HG02973 (cell line): ENCODE data around the gene KLLN.
A peak's percentile ranks its signal among the peaks of the same experiment; 100 is the strongest.
"Not testable (repeated sequence)": the region's sequence is repeated elsewhere in the genome, so short reads cannot be mapped to it uniquely, and the experiment has no call there.

Experiments used
- ATAC-seq: cut with Tn5 transposase; IDR thresholded peaks from one replicate; pipeline ENCODE4 v1.9.1; 2021; ENCODE audit warnings: moderate library complexity; ENCODE audit not compliant: unreplicated experiment

The KLLN gene

DNA sequence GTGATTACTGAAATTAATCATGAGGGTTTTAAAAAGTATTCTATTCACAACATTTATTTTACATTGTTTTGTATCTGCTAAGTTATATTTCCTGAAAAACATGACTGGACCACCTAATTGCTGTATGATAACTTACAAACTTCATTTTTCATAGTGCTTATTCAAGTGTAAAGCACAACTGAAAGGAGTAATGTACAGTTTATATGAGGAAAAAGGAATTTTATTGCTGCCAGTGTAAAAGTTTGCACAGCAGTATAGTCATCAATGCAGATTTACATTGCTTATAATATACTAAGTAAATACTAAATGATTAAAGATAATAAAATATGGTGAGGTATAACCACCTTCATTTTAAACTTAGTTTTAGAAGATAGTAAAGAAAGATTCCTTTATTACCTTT is 4.1 kb upstream of the KLLN start:
- ATAC-seq, result no peak

DNA sequence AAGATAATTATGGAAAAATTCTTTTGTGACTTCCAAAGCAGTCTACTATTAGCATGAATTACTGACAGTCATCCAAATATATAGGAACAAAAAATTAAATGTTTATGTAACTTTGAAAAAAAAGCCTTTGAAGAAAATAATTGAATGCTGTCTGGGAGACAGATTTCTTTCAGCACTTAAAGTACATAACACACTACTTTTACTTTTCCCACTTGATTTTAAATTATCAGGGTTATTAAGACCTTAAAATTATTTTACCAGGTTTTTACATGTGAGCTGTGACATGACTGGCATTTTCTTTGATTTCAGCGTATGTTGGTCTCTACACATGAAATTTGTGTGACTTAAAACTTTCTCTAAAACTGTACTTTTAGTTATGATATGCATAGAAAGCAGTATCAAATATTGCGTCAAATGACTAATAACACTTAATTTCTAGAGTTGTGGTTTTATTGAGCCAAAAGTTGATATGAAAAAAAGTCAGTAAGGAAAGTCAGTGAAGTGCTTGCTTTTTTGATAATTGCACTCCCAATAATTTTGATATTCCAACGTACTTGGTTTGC is 3.2 kb upstream of the KLLN start:
- no peak for ATAC-seq

DNA sequence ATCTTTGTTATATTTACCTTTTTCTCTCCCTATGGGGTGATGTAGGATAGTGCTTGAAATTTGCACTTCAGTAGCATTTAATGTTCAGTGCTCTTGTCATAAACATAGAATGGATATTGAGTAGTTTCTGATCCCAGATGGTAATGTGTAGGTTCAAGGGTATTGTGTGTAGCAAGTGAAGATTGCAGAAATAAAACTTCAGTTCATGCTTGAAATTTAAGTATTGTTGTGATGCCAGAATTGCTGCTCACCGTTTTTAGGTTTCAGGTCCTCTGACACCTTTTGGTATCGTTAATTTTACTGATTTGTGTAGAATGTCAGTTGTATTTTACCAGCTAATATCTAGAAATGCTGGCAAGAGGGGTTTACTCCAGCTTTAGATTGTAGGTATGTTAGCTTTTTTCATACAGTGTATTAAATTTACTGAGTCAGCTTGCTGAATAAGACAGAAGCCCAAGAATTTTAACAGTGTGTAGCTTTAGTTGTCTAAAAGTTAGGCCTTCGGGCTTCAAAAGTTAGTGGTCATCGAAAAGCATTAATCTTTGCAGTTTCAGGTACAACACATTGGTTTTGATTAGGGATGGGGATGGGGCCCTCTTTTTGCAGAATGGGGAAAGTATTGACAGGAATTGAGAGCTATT is 2.0 kb upstream of the KLLN start:
- no peak for ATAC-seq

DNA sequence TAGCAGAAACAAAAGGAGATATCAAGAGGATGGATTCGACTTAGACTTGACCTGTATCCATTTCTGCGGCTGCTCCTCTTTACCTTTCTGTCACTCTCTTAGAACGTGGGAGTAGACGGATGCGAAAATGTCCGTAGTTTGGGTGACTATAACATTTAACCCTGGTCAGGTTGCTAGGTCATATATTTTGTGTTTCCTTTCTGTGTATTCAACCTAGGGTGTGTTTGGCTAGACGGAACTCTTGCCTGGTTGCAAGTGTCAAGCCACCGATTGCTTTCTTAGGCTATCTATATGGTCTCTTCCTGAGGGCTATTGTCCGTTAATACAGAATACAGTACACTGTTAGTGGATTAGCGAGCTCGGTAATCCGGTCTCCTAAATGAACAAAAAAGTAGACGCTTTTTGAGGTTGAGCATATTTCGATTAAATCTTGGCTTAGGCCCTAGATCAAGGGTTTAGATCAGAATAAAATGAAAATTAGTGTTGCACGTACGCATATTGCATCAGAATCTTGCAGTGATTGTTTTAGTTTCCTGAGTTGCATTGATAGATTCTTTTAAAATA is 1.2 kb upstream of the KLLN start:
- no peak for ATAC-seq

DNA sequence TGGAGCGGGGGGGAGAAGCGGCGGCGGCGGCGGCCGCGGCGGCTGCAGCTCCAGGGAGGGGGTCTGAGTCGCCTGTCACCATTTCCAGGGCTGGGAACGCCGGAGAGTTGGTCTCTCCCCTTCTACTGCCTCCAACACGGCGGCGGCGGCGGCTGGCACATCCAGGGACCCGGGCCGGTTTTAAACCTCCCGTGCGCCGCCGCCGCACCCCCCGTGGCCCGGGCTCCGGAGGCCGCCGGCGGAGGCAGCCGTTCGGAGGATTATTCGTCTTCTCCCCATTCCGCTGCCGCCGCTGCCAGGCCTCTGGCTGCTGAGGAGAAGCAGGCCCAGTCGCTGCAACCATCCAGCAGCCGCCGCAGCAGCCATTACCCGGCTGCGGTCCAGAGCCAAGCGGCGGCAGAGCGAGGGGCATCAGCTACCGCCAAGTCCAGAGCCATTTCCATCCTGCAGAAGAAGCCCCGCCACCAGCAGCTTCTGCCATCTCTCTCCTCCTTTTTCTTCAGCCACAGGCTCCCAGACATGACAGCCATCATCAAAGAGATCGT is 690 bp upstream of the KLLN start:
- ATAC-seq, result not testable (repeated sequence)

DNA sequence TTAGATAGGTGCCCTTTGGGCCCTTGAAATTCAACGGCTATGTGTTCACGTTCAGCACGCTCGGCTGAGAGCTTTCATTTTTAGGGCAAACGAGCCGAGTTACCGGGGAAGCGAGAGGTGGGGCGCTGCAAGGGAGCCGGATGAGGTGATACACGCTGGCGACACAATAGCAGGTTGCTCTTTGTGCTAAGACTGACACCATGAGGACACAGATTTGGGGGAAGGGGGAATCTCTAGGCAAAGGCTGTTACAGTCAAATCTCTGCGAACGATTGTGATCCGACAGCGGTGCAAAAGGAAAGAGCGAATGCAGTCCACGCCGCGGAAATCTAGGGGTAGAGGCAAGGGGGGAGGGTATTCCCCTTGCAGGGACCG is 667 bp downstream of the KLLN start:
- ATAC-seq, result peak; percentile 15

DNA sequence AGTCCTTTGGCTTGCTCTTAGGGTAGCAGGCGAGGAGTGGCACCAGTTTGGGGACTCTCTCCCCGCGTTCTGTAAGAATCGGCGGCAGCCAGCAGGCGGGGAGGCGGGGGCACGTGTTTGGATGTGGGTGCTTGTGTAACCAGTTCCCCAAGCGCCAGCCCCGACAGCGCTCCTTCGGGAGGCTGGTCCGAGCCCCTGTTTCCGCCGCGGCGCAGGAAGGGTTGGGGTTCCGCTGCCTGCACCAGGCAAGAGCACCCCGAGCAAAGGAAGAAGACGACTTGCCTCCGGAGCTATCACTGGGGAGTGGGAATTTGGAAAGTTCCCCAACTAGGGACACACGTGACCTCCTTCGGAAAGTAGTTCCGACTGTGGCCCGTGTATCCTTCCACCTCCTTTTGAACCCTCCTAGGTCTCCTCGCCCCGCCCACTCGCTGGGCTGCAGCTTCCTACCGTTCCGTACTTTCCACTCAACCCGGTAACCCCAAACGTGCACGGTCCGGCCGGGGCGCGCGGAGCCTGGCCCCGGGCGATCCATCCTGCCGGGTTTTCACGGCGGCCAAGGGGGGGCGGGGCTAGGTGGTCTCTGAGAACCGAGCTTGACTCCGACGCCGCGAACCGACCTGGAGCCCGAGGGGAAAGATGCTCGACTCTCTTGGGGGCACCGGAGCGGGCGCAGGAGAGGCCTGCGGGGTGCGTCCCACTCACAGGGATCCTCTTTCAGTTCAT is 1.2 kb downstream of the KLLN start:
- ATAC-seq, result peak; percentile 41

DNA sequence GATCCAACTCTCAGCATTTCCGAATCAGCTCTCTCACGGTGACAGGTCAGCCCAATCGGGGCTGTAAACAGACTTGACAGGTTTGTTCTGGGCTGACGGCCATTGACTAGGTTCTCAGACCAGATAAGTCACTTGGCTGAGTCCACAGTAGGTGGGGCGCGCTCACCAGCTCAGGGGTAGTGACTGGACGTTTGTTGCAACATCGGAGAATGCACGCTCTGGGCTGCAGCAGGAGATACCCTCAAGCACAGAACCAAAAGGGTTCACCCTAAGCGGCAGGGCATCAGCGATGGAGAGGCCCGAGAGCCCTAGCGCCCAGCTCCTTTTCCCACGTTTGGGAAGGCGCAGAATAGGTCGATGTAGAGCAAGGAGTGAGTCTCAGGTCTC is 1.8 kb downstream of the KLLN start:
- peak; percentile 10 for ATAC-seq

DNA sequence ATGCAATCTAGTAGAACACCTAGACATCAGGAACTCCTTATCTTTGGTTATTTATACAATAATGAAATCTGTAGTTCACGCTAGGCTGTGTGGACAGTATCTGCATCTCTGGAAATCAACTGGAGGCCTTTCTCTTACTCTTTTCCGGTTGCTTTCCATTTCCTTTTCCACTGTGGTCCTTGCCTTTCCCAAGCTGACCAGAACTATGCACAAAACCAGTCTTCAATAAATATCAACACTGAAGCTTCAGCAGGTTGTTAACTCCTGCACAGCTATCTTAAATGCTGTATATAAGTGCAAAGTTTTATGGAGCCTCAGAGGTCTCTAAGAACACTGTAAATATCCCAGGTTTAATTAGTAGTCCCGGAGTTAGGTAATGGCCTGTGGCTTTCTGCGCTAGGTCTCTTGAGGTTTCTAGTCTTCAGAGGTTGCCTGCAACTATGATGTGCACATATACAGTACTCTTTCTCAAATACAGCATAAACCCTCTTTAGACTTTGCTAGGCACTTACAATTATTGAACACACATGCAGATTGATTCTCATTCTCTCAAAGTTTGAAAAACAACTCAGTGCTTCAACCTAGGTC is 2.4 kb downstream of the KLLN start:
- ATAC-seq, result no peak

DNA sequence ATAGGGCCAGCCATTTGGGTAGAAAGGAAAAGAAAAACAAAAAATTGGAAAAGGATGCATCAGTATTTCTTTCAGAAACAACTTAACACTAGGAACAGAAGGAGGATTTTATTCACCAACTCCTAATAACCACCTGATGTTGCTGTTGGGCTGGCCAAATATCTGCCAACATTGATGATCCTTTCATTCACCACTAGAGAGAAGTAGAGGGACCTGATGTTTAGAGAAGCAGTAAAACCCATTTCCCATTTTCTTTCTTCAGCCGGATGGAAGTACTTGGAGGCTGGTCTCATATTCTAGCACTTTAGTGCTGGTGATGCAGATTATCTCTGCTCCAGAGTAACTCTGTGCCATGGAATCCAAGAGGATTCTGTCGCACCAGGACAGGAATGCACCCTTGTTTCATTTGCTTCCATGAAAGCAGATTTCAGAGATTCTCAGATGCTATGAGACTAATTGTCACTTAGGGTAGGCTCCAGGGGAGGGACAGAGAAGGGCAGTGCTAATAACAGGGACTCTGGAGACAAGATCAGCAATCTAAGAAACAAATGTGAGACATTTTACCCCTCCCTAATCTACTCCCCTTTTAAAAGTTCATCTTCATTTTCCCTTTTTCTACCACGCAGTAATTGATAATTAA is 3.1 kb downstream of the KLLN start:
- ATAC-seq, result no peak

DNA sequence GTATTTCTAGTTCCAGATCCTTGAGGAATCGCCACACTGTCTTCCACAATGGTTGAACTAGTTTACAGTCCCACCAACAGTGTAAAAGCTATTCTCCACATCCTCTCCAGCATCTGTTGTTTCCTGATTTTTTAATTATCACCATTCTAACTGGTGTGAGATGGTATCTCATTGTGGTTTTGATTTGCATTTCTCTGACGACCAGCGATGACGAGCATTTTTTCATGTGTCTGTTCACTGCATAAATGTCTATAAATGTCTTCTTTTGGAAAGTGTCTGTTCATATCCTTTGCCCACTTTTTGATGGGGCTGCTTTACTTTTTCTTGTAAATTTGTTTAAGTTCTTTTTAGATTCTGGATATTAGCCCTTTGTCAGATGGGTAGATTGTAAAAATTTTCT is 7.7 kb downstream of the KLLN start:
- ATAC-seq, result not testable (repeated sequence)

DNA sequence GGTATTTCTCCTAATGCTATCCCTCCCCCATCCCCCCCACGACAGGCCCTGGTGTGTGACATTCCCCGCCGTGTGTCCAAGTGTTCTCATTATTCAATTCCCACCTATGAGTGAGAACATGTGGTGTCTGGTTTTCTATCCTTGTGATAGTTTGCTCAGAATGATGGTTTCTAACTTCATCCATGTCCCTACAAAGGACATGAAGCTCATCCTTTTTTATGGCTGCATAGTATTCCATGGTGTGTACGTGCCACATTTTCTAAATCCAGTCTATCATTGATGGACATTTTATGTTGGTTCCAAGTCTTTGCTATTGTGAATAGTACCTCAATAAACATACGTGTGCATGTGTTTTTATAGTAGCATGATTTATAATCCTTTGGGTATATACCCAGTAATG is 8.1 kb downstream of the KLLN start:
- not testable (repeated sequence) for ATAC-seq

DNA sequence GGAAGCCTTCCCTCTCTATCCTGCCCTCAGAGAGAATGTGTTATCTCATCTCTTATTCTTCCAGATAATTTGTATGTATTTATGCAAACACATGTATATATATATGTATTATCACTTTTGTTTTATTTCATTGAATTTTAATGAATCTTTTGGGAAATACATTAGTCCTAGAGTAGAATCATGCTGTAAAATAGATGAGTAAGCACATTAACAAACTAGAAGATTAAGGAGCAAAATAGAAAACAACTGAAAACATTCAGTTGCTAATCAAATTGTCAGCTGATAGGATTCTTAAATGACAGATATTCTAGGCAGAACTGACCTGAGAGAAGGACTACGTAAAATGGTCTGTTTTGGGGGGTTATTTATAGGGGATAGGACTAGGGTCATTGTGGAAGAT is 11.2 kb downstream of the KLLN start:
- no peak for ATAC-seq

DNA sequence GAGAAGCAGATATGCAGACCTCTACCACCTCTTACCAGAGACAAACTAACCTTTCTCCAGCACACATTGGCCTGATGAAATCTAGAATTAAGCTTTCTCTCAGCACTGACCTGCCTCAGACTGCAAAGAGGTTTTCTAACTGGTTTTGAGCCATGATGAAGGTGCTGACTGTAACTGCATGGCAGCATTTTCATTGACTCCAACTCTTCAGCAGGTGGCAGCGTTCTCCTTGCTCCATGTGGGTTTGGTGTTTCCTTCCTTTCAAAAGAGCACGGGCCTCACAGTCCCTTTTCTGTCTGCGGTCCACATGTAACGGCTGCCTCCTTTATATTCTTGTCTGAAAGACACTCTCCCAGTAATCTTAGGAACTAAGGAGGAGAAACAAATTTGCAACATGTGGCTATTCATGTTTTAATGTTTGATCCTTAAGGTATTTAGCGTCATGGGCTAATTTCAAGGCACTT is 12.6 kb downstream of the KLLN start:
- no peak for ATAC-seq

DNA sequence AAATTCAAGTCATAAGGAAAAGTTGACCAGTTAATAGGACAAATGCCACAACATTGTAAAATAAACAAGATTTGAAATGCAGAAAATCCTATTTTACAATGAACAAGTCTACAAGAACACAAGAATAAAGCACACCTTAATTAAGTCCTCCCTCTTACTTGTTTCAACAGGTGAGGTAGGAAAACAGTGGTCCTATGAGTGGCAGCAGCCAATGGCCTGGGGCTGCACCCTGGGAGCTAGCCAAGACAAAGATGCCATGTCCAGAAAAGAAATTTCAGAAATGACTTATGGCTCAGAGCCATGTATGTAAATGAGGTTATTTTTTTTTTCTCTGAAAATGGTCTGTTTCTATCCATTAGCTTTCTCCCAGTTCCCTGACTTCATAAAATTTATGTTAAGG is 14.3 kb downstream of the KLLN start:
- no peak for ATAC-seq

DNA sequence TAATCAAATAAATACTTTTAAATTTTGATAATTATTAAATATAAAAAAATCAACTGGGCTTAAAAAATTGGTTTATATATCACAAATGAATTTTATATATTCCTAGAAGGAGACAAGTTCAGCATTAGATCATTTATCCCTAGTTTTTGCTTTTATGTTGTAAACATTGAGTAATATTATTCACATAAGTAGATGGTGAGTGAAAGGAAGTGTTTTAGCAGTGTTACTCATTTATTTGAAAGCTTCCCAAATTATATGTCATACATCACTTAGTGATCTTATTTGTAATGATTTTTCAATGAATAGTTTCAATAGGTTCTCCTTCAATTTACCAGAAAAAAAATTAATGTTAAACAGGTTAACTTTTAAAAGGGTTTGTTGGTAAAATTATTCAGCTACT is 15.8 kb downstream of the KLLN start:
- no peak for ATAC-seq

DNA sequence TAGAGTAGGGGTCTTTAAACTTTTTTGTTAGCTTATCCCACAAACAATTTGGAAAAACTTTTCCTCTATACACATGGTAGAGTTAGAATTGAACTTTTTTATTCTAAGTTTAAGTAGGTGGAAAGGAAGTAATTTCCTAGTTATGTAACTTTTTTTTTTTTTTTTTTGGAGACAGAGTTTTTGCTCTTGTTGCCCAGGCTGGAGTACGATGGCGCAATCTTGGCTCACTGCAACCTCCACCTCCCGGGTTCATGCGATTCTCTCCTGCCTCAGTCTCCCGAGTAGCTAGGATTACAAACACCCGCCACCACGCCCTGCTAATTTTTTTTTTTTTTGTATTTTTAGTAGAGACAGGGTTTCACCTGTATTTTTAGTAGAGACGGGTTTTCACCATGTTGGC is 16.6 kb downstream of the KLLN start:
- ATAC-seq, result not testable (repeated sequence)

DNA sequence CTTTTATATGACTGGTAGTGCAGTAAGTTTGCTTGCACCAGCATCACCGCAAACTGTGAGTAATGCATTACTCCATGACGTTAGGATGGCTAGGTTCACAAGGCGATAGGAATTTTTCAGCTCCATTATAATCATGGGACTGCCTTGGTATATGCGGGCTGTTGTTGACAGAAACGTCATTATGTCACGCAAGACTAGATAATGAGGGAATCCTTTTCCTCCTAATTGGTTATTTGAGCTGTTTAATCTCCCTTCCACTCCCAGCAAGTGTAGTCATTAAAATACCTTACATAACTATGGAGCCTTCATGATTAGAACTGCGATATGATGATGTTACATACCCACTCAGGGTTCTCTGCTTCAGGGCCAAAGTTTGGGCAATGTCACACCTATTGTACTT is 17.3 kb downstream of the KLLN start:
- ATAC-seq, result no peak

DNA sequence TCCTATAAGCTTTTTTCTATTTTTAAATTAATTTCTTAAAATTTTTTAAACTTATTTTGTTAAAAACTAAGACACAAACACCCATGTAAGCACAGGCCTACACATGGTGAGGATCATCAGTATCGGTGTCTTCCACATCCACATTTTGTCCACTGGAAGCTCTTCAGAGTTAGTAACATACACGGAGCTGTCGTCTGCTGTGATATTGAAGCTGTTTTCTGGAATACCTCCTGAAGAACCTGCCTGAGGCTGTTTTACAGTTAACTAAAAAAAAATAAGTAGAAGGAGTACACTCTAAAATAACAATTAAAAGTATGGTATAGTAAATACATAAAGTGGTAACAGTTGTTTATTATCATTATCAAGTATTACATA is 17.7 kb downstream of the KLLN start:
- ATAC-seq, result no peak

DNA sequence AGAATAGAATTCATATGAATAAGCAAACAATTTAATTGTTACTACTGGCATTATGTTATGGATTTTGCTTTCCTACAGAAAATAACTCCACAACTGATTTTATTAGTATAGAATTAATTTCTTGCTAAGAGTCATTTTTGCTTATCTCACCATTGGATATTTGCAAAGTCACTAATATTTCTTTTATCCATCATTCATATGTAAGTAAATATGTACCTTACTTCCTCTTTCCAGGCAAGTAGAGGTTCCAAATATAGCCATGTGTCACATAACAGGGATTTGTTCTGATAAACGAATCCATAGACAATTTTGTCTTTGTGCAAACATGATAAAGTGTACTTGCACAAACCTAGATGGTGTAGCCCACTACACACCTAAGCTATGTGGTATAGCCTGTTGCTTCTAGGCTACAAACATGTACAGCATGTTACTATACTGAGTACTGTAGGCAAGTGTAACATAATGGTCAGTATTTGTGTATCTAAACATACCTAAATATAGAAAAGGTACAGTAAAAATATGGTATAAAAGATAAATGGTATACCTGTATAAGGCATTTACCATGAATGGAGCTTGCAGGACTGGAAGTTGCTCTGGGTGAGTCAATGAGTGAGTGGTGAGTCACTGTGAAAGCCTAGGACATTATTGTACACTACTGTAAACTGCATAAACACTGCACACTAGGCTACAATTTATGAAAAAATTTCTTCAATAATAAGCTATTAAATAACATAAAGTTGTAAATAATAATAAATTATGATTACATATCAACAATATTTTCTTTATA is 18.3 kb downstream of the KLLN start:
- ATAC-seq, result no peak
